KOPT-K1 (cell line): ENCODE data around the gene IGF2BP2.
"Not testable (repeated sequence)": the region's sequence is repeated elsewhere in the genome, so short reads cannot be mapped to it uniquely, and the experiment has no call there.

Experiments
- H3K27ac ChIP-seq: fragments of 200-600 bp; sonication (generic); 2 replicates; pipeline ENCODE4 v1.5.1; 2016; ENCODE audit warnings: antibody characterized with exemption, mild to moderate bottlenecking, low read depth, low read length; ENCODE audit not compliant: poor library complexity, severe bottlenecking
- H3K36me3 ChIP-seq: fragments of 200-600 bp; sonication (generic); 2 replicates; pipeline ENCODE4 v1.5.1; 2017; ENCODE audit warnings: antibody characterized with exemption, mild to moderate bottlenecking, low read length, moderate library complexity; ENCODE audit not compliant: insufficient read depth
- H3K9me3 ChIP-seq: fragments of 200-600 bp; sonication (generic); 2 replicates; pipeline ENCODE4 v1.5.1; 2017; ENCODE audit warnings: antibody characterized with exemption, low read length, mild to moderate bottlenecking; ENCODE audit not compliant: insufficient read depth, poor library complexity, severe bottlenecking

Gene IGF2BP2

GRCh38 chr3:185655426-185656320 lies 169.2 kb downstream of the IGF2BP2 start:
- H3K27ac ChIP-seq = no peak overlapping the region
- no peaks in the 10 kb centered on the region for H3K36me3 ChIP-seq

DNA sequence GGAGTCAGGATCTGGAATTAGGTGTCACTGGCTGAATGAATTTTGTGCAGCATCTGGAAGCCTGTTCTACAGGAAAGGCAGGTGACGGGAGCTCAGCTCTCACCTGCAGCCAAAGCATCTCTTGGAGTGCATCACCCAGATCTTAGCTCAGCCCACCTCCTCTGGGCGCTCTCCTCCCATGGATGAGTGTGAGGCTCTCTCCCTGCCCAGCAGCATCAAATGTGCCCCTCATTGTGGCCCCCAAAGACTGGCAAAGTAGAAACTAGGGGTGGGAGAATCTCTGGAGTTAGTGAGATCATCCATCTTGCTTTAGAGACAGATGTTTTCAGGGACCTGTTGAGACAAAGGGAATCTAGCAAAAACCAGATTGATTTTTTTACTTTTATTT lies 170.1 kb downstream of the IGF2BP2 start:
- Histone ChIP-seq H3K36me3 (no peaks in the 10 kb centered on the region), H3K9me3 (no peaks in the 10 kb centered on the region), H3K27ac (no peak overlapping the region)

More at GRCh38 chr3:185655426-185656320, 169.2 kb downstream of the IGF2BP2 start:
- no peaks in the 10 kb centered on the region for H3K9me3 ChIP-seq

GRCh38 chr3:185653949-185654757 lies 170.7 kb downstream of the IGF2BP2 start:
- Histone ChIP-seq H3K36me3 (no peaks in the 10 kb centered on the region), H3K27ac (no peak overlapping the region), H3K9me3 (no peaks in the 10 kb centered on the region)

DNA sequence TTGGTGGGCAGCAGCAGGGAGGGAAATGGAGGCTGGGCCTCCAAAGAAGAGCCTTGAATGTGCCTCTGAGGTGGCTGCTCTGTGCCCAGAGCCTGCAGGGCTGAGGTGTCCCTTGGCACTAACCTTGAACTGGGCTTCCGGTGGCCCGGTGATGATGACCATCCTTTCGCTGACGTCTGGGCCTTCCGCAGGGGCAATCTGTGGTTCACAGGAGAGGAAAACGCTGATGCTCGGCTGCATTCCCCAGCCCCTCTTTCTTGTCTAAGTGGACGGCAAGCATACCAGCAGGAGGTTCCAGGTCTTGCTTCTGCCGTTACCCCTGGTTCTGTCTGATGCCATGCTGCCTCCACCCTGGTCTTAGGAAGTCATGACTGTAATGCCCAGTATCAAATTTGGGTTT lies 172.9 kb downstream of the IGF2BP2 start:
- H3K9me3 ChIP-seq = no peaks in the 10 kb centered on the region
- no peak overlapping the region for H3K27ac ChIP-seq
- no peaks in the 10 kb centered on the region for H3K36me3 ChIP-seq

DNA sequence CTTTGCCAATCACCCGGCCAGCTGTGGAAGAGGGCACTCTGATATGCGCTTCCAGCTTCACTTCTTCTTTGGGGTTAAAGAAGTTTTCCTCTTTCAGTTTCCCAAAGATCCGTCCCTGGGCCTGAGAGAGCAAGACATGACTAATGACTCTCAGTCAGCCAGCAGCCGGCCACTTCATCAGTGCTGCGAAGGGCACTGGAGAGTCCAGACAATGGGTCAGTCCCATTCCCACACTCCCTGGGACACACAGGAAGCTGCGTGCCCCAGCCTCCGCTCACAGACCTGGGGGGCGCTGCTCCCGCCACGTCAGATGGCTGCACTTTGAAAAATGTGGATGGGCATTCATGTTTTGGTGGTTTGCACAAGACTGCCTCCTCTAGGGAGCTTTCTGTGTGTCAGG lies 175.4 kb downstream of the IGF2BP2 start:
- no peaks in the 10 kb centered on the region for H3K36me3 ChIP-seq
- no peak overlapping the region for H3K27ac ChIP-seq
- no peaks in the 10 kb centered on the region for H3K9me3 ChIP-seq

- Histone ChIP-seq H3K27ac (no peak overlapping the region), H3K9me3 (no peaks in the 10 kb centered on the region), H3K36me3 (no peaks in the 10 kb centered on the region)
These were observed 176.4 kb downstream of the IGF2BP2 start for GRCh38 chr3:185648396-185648795.

DNA sequence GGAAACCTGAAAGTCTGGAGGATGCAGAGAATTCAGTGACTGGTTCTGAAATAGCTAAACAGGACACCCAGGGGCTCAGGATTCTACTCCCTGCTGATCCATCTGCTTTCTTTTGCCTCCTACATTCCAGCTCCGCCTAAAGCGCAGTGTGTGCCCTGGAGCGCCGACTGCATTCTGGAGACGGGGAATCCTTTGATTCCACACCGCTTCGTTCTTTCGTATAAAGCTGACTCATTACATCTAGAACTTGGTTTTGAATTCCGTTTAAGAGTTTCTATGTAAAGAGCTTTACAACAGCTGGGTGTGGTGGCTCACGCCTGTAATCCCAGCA lies 177.0 kb downstream of the IGF2BP2 start:
- no peak overlapping the region for H3K27ac ChIP-seq
- no peaks in the 10 kb centered on the region for H3K36me3 ChIP-seq
- no peaks in the 10 kb centered on the region for H3K9me3 ChIP-seq

DNA sequence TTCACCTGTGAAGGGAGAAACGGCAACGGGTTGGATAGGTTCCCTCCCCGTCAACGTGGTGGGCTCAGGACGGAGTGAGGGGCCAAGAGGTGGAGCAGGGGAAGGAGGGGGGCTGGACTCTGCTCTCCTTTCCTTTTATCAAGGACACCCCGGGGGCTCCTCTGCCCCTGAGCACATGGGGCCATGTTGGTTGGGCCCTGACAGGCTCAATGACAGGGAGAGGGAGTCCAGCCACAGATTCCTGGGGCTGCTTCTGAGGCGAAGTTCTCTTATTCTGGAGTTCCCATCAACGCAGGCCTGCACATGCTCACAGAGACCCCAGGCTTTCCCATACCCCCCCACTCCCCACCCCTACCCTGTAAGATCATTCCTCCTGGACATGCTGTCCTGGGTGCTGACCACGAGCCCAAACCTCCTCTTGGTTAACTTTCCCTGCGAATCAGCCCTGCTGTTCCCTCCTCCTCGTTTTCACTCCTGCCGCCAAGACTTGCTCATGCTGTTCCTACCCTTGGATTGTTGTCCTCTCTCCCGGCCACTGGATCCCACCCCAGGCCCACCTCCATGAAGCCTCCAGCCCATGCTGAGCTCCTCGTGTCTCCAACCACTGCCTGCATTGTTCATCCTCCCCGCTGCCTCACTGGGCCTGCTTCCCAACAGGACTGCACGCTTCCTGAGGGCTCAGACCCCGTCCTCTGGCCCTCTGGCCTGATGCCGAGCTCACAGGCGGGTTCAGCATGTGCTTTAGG lies 177.5 kb downstream of the IGF2BP2 start:
- no peak overlapping the region for H3K27ac ChIP-seq
- no peaks in the 10 kb centered on the region for H3K36me3 ChIP-seq

GRCh38 chr3:185646382-185647133 lies 178.3 kb downstream of the IGF2BP2 start:
- no peak overlapping the region for H3K27ac ChIP-seq

More for the DNA sequence above, 177.5 kb downstream of the IGF2BP2 start:
- no peaks in the 10 kb centered on the region for H3K9me3 ChIP-seq

DNA sequence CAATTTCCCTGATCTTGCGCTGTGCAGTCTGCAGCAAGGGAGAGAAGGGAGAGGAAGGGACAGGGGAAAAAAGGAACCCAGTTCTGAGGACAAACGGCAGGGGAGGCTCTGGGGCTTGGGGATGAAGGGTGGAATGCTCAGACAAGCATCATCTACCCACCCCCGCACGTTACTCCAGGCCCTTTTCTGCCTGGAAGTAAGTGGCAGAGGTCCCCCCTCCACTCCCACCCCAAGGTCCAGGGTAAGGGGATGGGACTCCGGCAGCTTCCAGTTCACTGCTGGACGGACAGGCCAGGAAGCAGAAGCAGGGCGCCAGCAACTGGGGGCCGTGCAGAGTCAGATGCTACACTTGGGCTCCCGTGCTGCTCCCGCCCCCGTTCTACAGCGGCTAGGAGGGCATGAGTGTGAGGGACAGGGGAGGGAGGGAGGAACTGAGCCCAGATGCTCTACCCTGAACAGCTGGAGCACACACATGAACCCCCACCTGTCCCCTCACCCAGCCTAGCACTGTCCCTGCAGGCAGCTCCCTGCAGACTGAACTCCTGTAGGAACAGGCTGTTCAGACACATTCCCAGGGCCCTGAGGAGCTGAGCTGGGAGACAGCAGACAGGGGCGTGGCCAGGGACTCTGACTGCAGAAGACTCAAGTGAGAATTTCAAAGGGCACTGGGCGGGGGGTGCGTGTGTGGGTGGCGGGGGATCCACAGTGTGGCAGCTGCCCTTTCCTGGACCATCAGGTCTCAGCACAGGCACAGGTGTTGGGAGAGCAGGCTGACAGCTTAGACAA lies 179.1 kb downstream of the IGF2BP2 start:
- H3K27ac ChIP-seq = no peak overlapping the region
- no peaks in the 10 kb centered on the region for H3K36me3 ChIP-seq
- H3K9me3 ChIP-seq = no peaks in the 10 kb centered on the region

More at GRCh38 chr3:185646382-185647133, 178.3 kb downstream of the IGF2BP2 start:
- no peaks in the 10 kb centered on the region for H3K9me3 ChIP-seq
- no peaks in the 10 kb centered on the region for H3K36me3 ChIP-seq

DNA sequence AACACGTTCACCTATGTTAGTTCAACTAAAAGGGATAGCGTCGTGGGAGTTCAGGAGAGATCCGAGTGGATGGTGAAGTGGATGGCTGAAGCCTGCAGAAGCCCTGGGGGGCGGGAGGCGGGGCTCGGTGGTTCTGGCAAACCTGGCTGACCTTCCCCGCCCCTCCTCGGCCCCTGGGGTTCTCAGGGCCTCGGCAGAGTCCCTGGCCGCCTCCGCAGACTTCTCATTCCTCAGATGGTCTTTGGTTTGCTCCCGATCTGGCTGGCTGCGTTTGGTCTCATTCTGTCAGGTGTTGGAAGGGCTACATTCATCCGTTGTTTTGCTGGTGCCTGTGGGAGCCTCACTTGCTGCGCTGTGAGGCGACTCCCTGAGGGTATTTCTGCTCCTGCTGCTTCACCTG lies 179.7 kb downstream of the IGF2BP2 start:
- H3K27ac ChIP-seq, H3K36me3 ChIP-seq, H3K9me3 ChIP-seq: not testable (repeated sequence)

DNA sequence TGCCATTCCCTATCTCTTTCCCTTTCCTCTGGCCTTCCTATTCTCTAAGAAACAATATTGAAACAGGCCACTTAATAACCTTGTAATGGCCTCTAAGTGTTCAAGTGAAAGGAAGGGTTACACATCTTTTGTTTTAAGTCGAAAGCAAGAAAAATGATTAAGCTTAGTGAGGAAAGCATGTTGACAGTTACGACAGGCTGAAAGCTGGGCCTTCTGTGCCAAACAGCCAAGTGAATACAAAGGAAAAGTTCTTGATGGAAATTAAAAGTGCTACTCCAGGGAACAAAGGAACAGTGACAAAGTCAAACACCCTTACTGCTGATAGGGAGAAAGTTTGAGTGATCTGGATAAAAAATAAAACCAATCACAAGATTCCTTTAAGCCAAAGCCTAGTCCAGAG lies 184.5 kb downstream of the IGF2BP2 start:
- H3K27ac ChIP-seq = no peak overlapping the region
- H3K9me3 ChIP-seq = no peaks in the 10 kb centered on the region
- no peaks in the 10 kb centered on the region for H3K36me3 ChIP-seq

- no peaks in the 10 kb centered on the region for H3K9me3 ChIP-seq
- H3K36me3 ChIP-seq = no peaks in the 10 kb centered on the region
- H3K27ac ChIP-seq = no peak overlapping the region
These were observed 185.1 kb downstream of the IGF2BP2 start for GRCh38 chr3:185639632-185640206.

DNA sequence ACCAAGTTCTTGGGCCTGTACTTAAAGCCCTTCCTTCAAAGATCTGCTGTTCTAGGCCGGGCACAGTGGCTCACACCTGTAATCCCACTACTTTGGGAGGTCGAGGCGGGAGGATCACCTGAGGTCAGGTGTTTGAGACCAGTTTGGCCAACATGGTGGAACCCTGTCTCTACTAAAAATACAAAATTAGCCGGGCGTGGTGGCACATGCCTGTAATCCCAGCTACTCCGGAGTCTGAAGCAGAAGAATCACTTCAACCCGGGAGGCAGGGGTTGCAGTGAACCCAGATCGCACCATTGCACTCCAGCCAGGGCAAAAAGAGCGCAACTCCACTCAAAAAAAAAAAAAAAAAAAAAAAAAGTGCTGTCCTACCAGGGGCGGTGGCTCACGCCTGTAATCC lies 186.2 kb downstream of the IGF2BP2 start:
- H3K36me3 ChIP-seq, H3K9me3 ChIP-seq, H3K27ac ChIP-seq: not testable (repeated sequence)
